Thoracic aorta (tissue), 2 donors: ENCODE results near the gene XPR1. TPM values are rescaled to one million over a fixed set of nuclear protein-coding genes. Genes with fewer than 3 reads are reported as not detected.

ENCODE experiments used
- ATAC-seq: fragments of 150-250 bp; one replicate; pipeline ENCODE4 v1.8.0; 2017; ENCODE audit warnings: low read depth; ENCODE audit not compliant: insufficient number of reproducible peaks, low FRiP score
- DNase-seq: peaks from one replicate; pipeline ENCODE4 v3.0.0-alpha.2; 2020; ENCODE audit warnings: low spot score
- H3K27ac ChIP-seq, 2 donors: fragments of 200-600 bp; sonication (generic); 1 replicate in 1 of 2; 2 replicates in 1 of 2; pipeline ENCODE4 v1.5.1; 2016; ENCODE audit warnings: mild to moderate bottlenecking in 2 of 2, moderate library complexity in 2 of 2
- H3K27me3 ChIP-seq: fragments of 200-600 bp; sonication (generic); replicated peaks from 2 replicates; pipeline ENCODE4 v1.6.0; 2016; ENCODE audit warnings: mild to moderate bottlenecking; ENCODE audit not compliant: insufficient read depth
- H3K36me3 ChIP-seq: fragments of 200-600 bp; sonication (generic); one replicate; pipeline ENCODE4 v1.5.1; 2016
- H3K4me1 ChIP-seq, 2 donors: fragments of 200-600 bp; sonication (generic); 1 replicate in 1 of 2; 2 replicates in 1 of 2; pipeline versions ENCODE4 v1.5.1 to v1.6.0; 2016; ENCODE audit warnings: low read depth in 2 of 2, mild to moderate bottlenecking in 1 of 2; ENCODE audit not compliant: control insufficient read depth in 1 of 2
- H3K4me3 ChIP-seq: fragments of 200-600 bp; sonication (generic); 2 replicates; pipeline ENCODE4 v1.5.1; 2016; ENCODE audit warnings: mild to moderate bottlenecking
- H3K9me3 ChIP-seq: fragments of 200-600 bp; sonication (generic); 2 replicates; pipeline ENCODE4 v1.5.1; 2016
- CTCF ChIP-seq: fragments of 200-600 bp; sonication (generic); IDR thresholded peaks from one replicate; pipeline ENCODE4 v1.5.1; 2019; ENCODE audit warnings: antibody characterized with exemption
- total RNA-seq, 2 donors: library from RNA; depleted of rRNA; stranded (reverse); fragments of >200 nt; gene quantifications; one replicate each; pipeline versions ENCODE4 v1.1.0 to v1.2.3, GENCODE V29; 2016

Gene XPR1
- total RNA-seq, 2 donors from 2014 or later: 29.1 to 42.8 TPM

DNA sequence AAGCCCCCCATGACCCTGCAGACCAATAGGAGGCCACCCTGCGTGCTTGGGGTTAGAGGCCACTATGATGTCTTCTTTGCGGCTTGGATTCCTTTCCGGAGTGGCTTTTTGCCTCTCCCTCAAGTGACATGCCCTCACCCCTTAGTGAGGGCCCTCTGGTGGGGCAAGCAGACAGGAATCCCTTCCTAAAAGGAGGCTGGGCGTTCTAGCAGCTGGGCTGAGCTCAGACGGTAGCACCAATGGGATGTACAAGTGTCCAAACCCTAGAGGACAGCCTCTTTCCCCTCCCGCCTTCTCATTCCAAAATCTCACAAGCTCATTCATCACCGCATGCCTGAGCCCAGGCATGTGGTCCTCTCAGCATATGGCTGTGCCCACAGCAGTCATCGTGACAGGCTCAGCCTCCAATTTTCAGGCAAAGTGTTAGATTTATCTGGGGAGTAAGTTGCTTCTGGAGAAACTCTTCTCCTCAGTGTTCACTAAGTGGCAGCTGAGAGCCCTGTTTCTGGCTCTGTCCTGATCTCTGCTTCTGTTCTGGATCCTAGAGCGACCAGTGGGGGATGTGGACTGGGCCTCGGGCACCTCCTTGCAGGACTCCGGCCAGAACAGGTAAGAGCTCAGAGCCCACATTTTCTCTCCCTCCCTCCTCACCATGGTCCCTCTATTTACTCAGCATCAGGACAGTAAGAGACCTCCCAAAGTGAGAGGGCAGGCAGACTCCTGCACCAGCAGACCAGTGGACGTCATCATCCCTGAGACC, 285.7 kb downstream of the XPR1 start:
- DNase-seq (no peak), ATAC-seq (no peak)
- Histone ChIP-seq H3K4me3 (no peak overlapping the region), H3K4me1 (peaks cover 0 to 11% of the 10 kb centered on the region in 2 donors), H3K9me3 (no peaks in the 10 kb centered on the region), H3K27me3 (no peaks in the 10 kb centered on the region), H3K36me3 (peaks cover 29% of the 10 kb centered on the region), H3K27ac (no peak overlapping the region)
- TF ChIP-seq CTCF: no peak

GRCh38 chr1:180918519-180918918, 286.7 kb downstream of the XPR1 start:
- Histone ChIP-seq H3K27me3 (no peaks in the 10 kb centered on the region), H3K27ac (no peak overlapping the region), H3K36me3 (peaks cover 29% of the 10 kb centered on the region), H3K9me3 (no peaks in the 10 kb centered on the region), H3K4me1 (peaks cover 0 to 8% of the 10 kb centered on the region in 2 donors), H3K4me3 (no peak overlapping the region)
- no peak for ATAC-seq
- no peak for DNase-seq
- TF ChIP-seq CTCF: no peak

DNA sequence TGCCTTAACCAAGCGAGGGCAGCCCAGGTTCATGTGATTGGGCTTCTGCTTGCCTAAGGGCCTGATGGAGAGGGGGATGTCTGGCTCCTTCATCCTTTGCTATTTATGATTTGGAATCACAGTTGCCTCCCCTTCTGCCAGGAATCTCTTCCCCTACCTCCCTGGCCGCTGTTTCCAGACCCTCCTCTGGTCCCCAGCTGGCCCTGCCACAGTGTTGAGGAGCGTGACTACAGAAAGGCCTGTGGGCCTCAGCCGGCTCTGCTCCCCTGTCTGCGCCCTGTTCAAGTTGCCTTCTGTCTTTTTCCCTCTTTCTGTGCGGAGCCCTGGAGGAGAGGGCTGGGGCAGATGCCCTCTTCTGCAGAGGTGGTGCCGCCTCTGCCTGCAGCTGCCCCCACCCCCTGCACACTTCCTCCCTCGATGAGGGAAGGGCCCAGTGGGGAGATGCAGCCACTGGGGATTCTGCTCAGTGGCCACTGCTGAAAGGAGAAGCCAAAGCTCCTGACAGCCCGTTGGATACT, 287.4 kb downstream of the XPR1 start:
- ATAC-seq: no peak
- H3K27me3 ChIP-seq: no peaks in the 10 kb centered on the region
- H3K27ac ChIP-seq: no peak overlapping the region
- peaks cover 0 to 1% of the 10 kb centered on the region in 2 donors for H3K4me1 ChIP-seq
- peaks cover 29% of the 10 kb centered on the region for H3K36me3 ChIP-seq
- H3K9me3 ChIP-seq: no peaks in the 10 kb centered on the region
- H3K4me3 ChIP-seq: no peak overlapping the region
- TF ChIP-seq CTCF: no peak
- DNase-seq: no peak

GRCh38 chr1:180920193-180920592, 288.4 kb downstream of the XPR1 start:
- H3K9me3 ChIP-seq: no peaks in the 10 kb centered on the region
- no peak for TF ChIP-seq CTCF
- H3K4me1 ChIP-seq: no peaks in the 10 kb centered on the region
- no peak overlapping the region for H3K4me3 ChIP-seq
- ATAC-seq (no peak), DNase-seq (no peak)
- no peaks in the 10 kb centered on the region for H3K27me3 ChIP-seq
- no peak overlapping the region for H3K27ac ChIP-seq
- H3K36me3 ChIP-seq: peaks cover 29% of the 10 kb centered on the region

DNA sequence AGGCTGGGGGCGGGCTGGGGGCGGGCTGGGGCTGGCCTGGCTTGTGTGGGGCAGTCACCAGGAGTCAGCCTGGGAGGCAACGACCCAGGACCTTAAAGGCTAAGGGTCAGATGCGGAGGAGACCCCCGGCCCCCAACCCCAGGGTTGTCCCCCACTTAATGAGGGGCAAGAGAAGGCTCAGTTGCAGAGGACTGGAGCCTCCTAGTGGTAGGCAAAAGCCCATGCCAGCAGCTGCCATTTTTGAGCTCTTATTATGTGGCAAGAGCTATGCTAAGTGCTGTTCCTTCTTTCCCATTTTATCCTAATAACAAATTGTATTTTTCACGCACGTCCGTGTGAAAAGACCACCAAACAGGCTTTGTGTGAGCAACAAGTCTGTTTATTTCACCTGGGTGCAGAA, 288.9 kb downstream of the XPR1 start:
- ATAC-seq: no peak
- Histone ChIP-seq H3K27ac (no peak overlapping the region), H3K4me1 (peaks cover 0 to under 1% of the 10 kb centered on the region in 2 donors), H3K9me3 (no peaks in the 10 kb centered on the region), H3K36me3 (peaks cover 29% of the 10 kb centered on the region), H3K27me3 (no peaks in the 10 kb centered on the region), H3K4me3 (no peak overlapping the region)
- DNase-seq: no peak
- no peak for TF ChIP-seq CTCF
